Natural killer cell (primary cell): Measurements from ENCODE around the gene RNF31. TPM values are rescaled to one million over a fixed set of nuclear protein-coding genes. Genes with fewer than 3 reads are reported as not detected.
A peak's percentile ranks its signal among the peaks of the same experiment; 100 is the strongest.

Experiments
- ATAC-seq, 3 donors: fragments of 150-1000 bp in 2 of 3; fragments of 200-7000 bp in 1 of 3; cut with Tn5 transposase; 1 replicate in 1 of 3; 2 replicates in 2 of 3; pipeline ENCODE4 v1.10.0; 2021; ENCODE audit warnings: mild to moderate bottlenecking in 2 of 3, moderate library complexity in 2 of 3
- DNase-seq, 2 donors: peaks; one replicate each; pipeline versions ENCODE4 v3.0.0 to v3.0.0-alpha.2; 2013 to 2021; ENCODE audit warnings: mixed read lengths in 1 of 2
- H3K27ac ChIP-seq: one replicate; pipeline ENCODE4 v1.5.1; 2013; ENCODE audit warnings: mild to moderate bottlenecking, low read length
- H3K27me3 ChIP-seq: one replicate; pipeline ENCODE4 v1.6.1; 2013; ENCODE audit warnings: low read length; ENCODE audit not compliant: control insufficient read depth, insufficient read depth
- H3K36me3 ChIP-seq: one replicate; pipeline ENCODE4 v1.6.1; 2013; ENCODE audit warnings: low read length; ENCODE audit not compliant: control insufficient read depth, insufficient read depth
- H3K4me1 ChIP-seq: one replicate; pipeline ENCODE4 v1.6.1; 2013; ENCODE audit warnings: low read length; ENCODE audit not compliant: control insufficient read depth, insufficient read depth
- H3K4me3 ChIP-seq: one replicate; pipeline ENCODE4 v1.5.1; 2013; ENCODE audit warnings: low read length
- H3K9me3 ChIP-seq: one replicate; pipeline ENCODE4 v1.6.1; 2013; ENCODE audit warnings: low read length; ENCODE audit not compliant: control insufficient read depth, insufficient read depth
- H3K27ac Mint-ChIP-seq, 2 donors: one replicate each; pipeline ENCODE4 v1.8.0; 2022; ENCODE audit warnings: mild to moderate bottlenecking in 2 of 2, mixed read lengths in 2 of 2, moderate library complexity in 1 of 2
- H3K27me3 Mint-ChIP-seq, 2 donors: one replicate each; pipeline ENCODE4 v1.8.0; 2022; ENCODE audit warnings: low read depth in 2 of 2, mixed read lengths in 2 of 2
- H3K36me3 Mint-ChIP-seq: one replicate; pipeline ENCODE4 v1.8.0; 2022; ENCODE audit warnings: mixed read lengths
- H3K4me1 Mint-ChIP-seq, 2 donors: one replicate each; pipeline ENCODE4 v1.8.0; 2022; ENCODE audit warnings: mixed read lengths in 2 of 2
- H3K4me3 Mint-ChIP-seq: one replicate; pipeline ENCODE4 v1.8.0; 2022; ENCODE audit warnings: mild to moderate bottlenecking, moderate library complexity, mixed read lengths
- H3K9me3 Mint-ChIP-seq, 2 donors: one replicate each; pipeline ENCODE4 v1.8.0; 2022; ENCODE audit warnings: mixed read lengths in 2 of 2
- WGBS: methylation state at CpG from one replicate; pipeline ENCODE4 v1.1.7; 2013; ENCODE audit warnings: missing lambda C conversion rate; ENCODE audit not compliant: insufficient coverage; 5-methylcytosine and 5-hydroxymethylcytosine counted together
- intact Hi-C: fragments of 100-400 bp; cut with micrococcal nuclease; formaldehyde crosslinking; loops from one replicate; pipeline ENCODE4 v1.14.2; 2022
- total RNA-seq, 4 donors: library from RNA; stranded (reverse); fragments of 120-200 nt in 1 of 4; gene quantifications; one replicate each; pipeline versions ENCODE4 v1.2.3 to v1.2.4, GENCODE V29; 2013 to 2022
- TF ChIP-seq, protein P1 (sequence below): fragments of 200-600 bp; IDR thresholded peaks from one replicate; pipeline ENCODE4 v1.8.0; 2022; ENCODE audit warnings: antibody characterized with exemption

RNF31 gene
- total RNA-seq, 3 donors from 2014 or later (not counting 1 experiment from before 2014, with no cell fraction given), result 96.9 to 134 (median 125) TPM

DNA sequence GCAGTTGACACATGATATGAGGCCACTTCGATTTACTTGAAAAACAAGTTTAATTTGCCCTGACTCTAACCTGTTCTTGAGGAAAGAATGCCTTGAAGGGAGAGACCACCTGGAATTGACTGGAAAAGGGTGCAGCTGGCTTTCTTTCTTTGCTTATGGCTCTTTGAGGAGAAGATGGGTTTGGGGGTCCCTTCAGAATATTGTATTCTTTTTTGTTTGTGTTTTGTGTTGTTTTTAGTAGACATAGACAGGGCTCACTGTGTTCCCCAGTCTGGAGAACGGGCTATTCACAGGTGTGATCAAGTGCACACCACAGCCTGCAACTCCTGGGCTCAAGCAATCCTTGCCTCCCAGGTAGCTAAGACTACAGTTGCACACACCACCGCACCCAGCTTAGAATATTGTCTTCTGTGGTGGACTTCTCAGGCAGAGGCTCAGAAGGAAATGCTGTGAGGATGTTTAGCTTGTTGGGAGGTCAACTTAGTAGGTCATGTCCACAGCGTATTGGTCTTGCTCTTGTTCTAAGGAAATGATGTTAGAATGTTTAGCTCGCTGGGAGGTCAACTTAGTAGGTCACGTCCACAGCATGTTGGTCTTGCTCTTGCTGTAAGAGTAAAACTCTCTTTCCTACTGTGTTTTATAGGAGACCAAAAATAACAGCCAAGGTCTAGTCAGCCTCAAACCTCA lies 31.0 kb upstream of the RNF31 start:
- peaks cover 39% of the 10 kb centered on the region for H3K36me3 ChIP-seq

DNA sequence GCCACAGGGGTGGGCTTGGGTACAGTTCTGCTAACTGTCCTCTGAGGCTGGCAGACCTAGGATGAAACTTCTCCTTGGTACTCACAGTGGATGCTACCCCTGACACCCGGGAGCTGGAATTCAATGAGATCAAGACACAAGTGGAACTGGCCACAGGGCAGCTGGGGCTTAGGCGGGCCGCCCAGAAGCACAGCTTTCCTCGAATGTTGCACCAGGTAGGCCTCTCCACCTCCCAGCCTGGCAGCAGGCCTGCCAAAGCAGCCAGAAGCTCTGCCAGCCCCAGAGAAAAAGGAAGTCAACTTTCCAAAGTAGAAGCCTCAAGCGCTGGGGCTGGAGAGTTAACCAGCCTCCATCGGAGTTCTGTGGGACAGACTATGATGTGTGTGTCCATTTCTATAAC lies 30.1 kb upstream of the RNF31 start:
- H3K36me3 ChIP-seq, result peaks cover 46% of the 10 kb centered on the region
- Mint-ChIP-seq H3K36me3 (peaks cover 6% of the 10 kb centered on the region), H3K27ac (no peak overlapping the region), H3K9me3 (no peaks in the 10 kb centered on the region), H3K27me3 (no peaks in the 10 kb centered on the region), H3K4me3 (no peak overlapping the region), H3K4me1 (peaks cover 22 to 27% of the 10 kb centered on the region in 2 donors)
- DNase-seq (no peak), ATAC-seq (no peak)
- 92% methylated on average over 6 of the region's 6 CpGs for WGBS
- intact Hi-C loops, result no loop called here
- TF ChIP-seq, protein P1, sequence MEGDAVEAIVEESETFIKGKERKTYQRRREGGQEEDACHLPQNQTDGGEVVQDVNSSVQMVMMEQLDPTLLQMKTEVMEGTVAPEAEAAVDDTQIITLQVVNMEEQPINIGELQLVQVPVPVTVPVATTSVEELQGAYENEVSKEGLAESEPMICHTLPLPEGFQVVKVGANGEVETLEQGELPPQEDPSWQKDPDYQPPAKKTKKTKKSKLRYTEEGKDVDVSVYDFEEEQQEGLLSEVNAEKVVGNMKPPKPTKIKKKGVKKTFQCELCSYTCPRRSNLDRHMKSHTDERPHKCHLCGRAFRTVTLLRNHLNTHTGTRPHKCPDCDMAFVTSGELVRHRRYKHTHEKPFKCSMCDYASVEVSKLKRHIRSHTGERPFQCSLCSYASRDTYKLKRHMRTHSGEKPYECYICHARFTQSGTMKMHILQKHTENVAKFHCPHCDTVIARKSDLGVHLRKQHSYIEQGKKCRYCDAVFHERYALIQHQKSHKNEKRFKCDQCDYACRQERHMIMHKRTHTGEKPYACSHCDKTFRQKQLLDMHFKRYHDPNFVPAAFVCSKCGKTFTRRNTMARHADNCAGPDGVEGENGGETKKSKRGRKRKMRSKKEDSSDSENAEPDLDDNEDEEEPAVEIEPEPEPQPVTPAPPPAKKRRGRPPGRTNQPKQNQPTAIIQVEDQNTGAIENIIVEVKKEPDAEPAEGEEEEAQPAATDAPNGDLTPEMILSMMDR, result no peak
- H3K4me1 ChIP-seq, result peaks cover 24% of the 10 kb centered on the region
- no peak overlapping the region for H3K27ac ChIP-seq
- no peaks in the 10 kb centered on the region for H3K9me3 ChIP-seq
- H3K27me3 ChIP-seq, result no peaks in the 10 kb centered on the region
- no peak overlapping the region for H3K4me3 ChIP-seq

More for the DNA sequence above, 31.0 kb upstream of the RNF31 start:
- intact Hi-C loops, result no loop called here
- Mint-ChIP-seq H3K9me3 (no peaks in the 10 kb centered on the region), H3K4me3 (peak overlapping the region; percentile 99), H3K27me3 (no peaks in the 10 kb centered on the region), H3K36me3 (peaks cover 6% of the 10 kb centered on the region), H3K27ac (peak overlapping the region; percentile 96 to 99), H3K4me1 (peaks cover 22 to 27% of the 10 kb centered on the region in 2 donors)
- Histone ChIP-seq H3K27me3 (no peaks in the 10 kb centered on the region), H3K4me3 (peak overlapping the region; percentile 62), H3K9me3 (no peaks in the 10 kb centered on the region), H3K27ac (no peak overlapping the region), H3K4me1 (peaks cover 24% of the 10 kb centered on the region)
- DNase-seq (no peak), ATAC-seq (no peak)
- 66% methylated on average over 6 of the region's 6 CpGs for WGBS
- TF ChIP-seq, protein P1, result no peak

DNA sequence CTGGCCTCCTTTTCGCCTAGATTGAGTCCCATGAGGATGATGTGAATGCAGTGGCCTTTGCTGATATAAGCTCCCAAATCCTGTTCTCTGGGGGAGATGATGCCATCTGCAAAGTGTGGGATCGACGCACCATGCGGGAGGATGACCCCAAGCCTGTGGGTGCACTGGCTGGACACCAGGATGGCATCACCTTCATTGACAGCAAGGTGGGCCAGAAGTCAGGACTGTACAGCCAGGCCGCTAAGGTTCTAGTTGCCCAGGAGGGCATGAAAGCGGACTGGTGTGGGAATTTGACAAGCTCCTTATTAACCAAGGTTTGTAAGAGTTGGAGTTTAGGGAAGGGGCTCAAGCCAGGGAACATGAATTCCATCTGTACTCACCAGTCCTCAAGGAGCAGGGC lies 27.6 kb upstream of the RNF31 start:
- H3K36me3 Mint-ChIP-seq, result peaks cover 6% of the 10 kb centered on the region
- ATAC-seq (no peak), DNase-seq (no peak)
- Histone ChIP-seq H3K27ac (no peak overlapping the region), H3K4me3 (no peak overlapping the region), H3K36me3 (peaks cover 56% of the 10 kb centered on the region), H3K4me1 (peaks cover 16% of the 10 kb centered on the region), H3K27me3 (no peaks in the 10 kb centered on the region), H3K9me3 (no peaks in the 10 kb centered on the region)
- H3K9me3 Mint-ChIP-seq, result no peaks in the 10 kb centered on the region
- H3K27ac Mint-ChIP-seq, result no peak overlapping the region
- intact Hi-C loops, result no loop called here
- no peak overlapping the region for H3K4me3 Mint-ChIP-seq
- H3K4me1 Mint-ChIP-seq, result peaks cover 22 to 25% of the 10 kb centered on the region in 2 donors
- TF ChIP-seq, protein P1, result no peak
- no peaks in the 10 kb centered on the region for H3K27me3 Mint-ChIP-seq
- 99% methylated on average over 6 of the region's 6 CpGs for WGBS

DNA sequence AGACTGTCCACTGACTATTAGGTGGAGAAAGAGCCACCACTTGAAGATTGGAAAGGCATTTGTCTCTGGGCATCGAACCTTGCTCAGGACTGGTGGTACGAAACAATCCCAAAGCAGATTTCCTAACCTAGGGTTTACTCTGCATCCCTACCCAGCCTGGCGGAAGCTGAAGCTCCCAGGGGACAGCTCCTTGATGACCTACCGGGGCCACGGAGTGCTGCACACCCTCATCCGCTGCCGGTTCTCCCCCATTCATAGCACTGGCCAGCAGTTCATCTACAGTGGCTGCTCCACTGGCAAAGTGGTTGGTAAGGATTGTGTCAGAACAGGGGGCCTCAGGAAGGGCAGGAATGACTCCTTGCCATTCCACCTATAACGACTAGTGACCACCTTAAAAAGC lies 26.1 kb upstream of the RNF31 start:
- no peak overlapping the region for H3K4me3 ChIP-seq
- H3K9me3 Mint-ChIP-seq, result no peaks in the 10 kb centered on the region
- H3K27me3 Mint-ChIP-seq, result no peaks in the 10 kb centered on the region
- no peak overlapping the region for H3K27ac Mint-ChIP-seq
- intact Hi-C loops, result no loop called here
- ATAC-seq (no peak), DNase-seq (no peak)
- peaks cover 7 to 10% of the 10 kb centered on the region in 2 donors for H3K4me1 Mint-ChIP-seq
- H3K36me3 ChIP-seq, result peaks cover 56% of the 10 kb centered on the region
- H3K9me3 ChIP-seq, result no peaks in the 10 kb centered on the region
- TF ChIP-seq, protein P1, result no peak
- WGBS, result 99% methylated on average over 5 of the region's 8 CpGs
- H3K27ac ChIP-seq, result no peak overlapping the region
- H3K4me1 ChIP-seq, result peaks cover 7% of the 10 kb centered on the region
- no peaks in the 10 kb centered on the region for H3K27me3 ChIP-seq
- peaks cover 6% of the 10 kb centered on the region for H3K36me3 Mint-ChIP-seq
- H3K4me3 Mint-ChIP-seq, result no peak overlapping the region
